ENCODE data around the gene TMEM126B. TPM values are rescaled to one million over a fixed set of nuclear protein-coding genes. Genes with fewer than 3 reads are reported as not detected.

The TMEM126B gene
- total RNA-seq, 2 experiments from 2014 or later, result 47.4 to 61.1 TPM

DNA sequence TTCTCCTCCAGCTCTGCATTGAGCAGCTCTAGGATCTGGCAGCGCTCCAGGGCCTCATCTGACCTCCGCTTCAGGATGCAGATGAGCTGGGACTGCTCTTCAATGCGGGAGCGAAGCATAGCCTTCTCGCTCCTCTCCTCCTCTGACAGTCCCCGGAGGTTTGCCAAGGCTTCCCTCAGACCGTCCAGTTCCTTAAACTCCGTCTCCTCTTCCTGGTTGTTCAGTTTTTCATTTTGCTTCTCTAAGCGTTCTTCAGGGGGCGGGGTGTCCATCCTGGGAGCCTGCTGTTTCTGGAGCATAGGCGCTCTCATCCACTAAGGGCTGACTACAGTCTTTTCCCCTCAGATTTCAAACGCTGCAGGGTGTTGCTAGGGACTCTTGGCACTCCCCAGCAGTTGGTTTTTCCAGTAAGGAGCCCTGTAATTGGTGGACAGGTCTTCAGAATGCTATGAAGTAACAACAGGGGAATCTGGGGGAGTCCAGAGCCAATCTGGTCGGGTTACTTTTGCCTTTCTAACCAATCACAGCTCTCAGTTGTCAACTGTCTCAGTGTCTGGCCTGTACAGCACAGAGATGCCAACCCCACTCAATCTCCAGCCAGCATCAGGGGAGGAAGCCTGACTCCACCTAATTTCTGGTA is 57.5 kb downstream of the TMEM126B start, which contains the start of gene CCDC89:
TSS of gene CCDC89 (minus strand) at position 376 of the 640 bp plus-strand sequence. CDS start at position 311, 65 bp downstream.
- Histone ChIP-seq H3K79me2 (ENCODE audit: insufficient read depth, low read depth, low read length) (no peaks in the 10 kb centered on the region), H2AFZ (ENCODE audit: low read length) (no peak within 1 kb of the TSS), H3K27ac (ENCODE audit: low read depth, low read length, poor library complexity, severe bottlenecking) (no peak within 1 kb of the TSS), H3K4me3 (ENCODE audit: low read depth, low read length, poor library complexity, severe bottlenecking) (no peak within 1 kb of the TSS), H3K4me1 (ENCODE audit: insufficient read depth, low read length, poor library complexity, severe bottlenecking) (no peaks in the 10 kb centered on the region), H3K36me3 (ENCODE audit: insufficient read depth, low read length) (no peaks in the 10 kb centered on the region), H3K9me3 (ENCODE audit: low read length) (no peaks in the 10 kb centered on the region), H3K4me2 (ENCODE audit: low read length) (no peak within 1 kb of the TSS), H3K9me2 (ENCODE audit: insufficient read depth, low read length) (no peaks in the 10 kb centered on the region), H4K20me1 (ENCODE audit: insufficient read depth, low read length) (no peaks in the 10 kb centered on the region)
- intact Hi-C loops (cut with micrococcal nuclease; ENCODE audit: unreplicated experiment), result no loop called here
- ChIA-PET CTCF (ENCODE audit: unreplicated experiment) (no interaction called here), POLR2A (interaction anchor here (0.7 to 1.7 kb wide), 2 partner anchors 17 to 93 kb away, joined by 5 to 6 read pairs; no protein-coding TSS in a partner anchor)
- no peak for DNase-seq (ENCODE audit: low spot score)
- no TSS peak for BruUV-seq (replicated peaks)
- TF ChIP-seq, protein P1, sequence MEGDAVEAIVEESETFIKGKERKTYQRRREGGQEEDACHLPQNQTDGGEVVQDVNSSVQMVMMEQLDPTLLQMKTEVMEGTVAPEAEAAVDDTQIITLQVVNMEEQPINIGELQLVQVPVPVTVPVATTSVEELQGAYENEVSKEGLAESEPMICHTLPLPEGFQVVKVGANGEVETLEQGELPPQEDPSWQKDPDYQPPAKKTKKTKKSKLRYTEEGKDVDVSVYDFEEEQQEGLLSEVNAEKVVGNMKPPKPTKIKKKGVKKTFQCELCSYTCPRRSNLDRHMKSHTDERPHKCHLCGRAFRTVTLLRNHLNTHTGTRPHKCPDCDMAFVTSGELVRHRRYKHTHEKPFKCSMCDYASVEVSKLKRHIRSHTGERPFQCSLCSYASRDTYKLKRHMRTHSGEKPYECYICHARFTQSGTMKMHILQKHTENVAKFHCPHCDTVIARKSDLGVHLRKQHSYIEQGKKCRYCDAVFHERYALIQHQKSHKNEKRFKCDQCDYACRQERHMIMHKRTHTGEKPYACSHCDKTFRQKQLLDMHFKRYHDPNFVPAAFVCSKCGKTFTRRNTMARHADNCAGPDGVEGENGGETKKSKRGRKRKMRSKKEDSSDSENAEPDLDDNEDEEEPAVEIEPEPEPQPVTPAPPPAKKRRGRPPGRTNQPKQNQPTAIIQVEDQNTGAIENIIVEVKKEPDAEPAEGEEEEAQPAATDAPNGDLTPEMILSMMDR (conservative IDR thresholded peaks at IDR 0.05; ENCODE audit: low read length), result no peak
- TF ChIP-seq EZH2phosphoT487 (IDR thresholded peaks at IDR 0.05; ENCODE audit: borderline replicate concordance, low read depth, low read length), result no peak

Other genes with a start within 250 kb of the TMEM126B start
- gene DLG2, start 1.2 kb upstream of the TMEM126B start, total RNA-seq (2014; rRNA removed; shearing (Covaris generic)), result 6.1 and 6.9 TPM in 2 replicates
- gene DLG2, start 1.2 kb upstream of the TMEM126B start, total RNA-seq (2022), result 8.0 and 8.2 TPM in 2 replicates
- 16.8 and 16.9 TPM in 2 replicates for gene TMEM126A, start 19.4 kb downstream of the TMEM126B start, total RNA-seq (2014; rRNA removed; shearing (Covaris generic))
- gene TMEM126A, start 19.4 kb downstream of the TMEM126B start, total RNA-seq (2022), result 25.6 and 25.7 TPM in 2 replicates
- 120 and 128 TPM in 2 replicates for gene CREBZF, start 36.5 kb downstream of the TMEM126B start, total RNA-seq (2014; rRNA removed; shearing (Covaris generic))
- 82.1 and 82.9 TPM in 2 replicates for gene CREBZF, start 36.5 kb downstream of the TMEM126B start, total RNA-seq (2022)
- not detected in 2 replicates for gene CCDC89, start 57.6 kb downstream of the TMEM126B start, total RNA-seq (2014; rRNA removed; shearing (Covaris generic))
- gene CCDC89, start 57.6 kb downstream of the TMEM126B start, total RNA-seq (2022), result 0.23 TPM in 1 of 2 replicates, not detected in the other
- 1.6 and 2.6 TPM in 2 replicates for gene SYTL2, start 182.5 kb downstream of the TMEM126B start, total RNA-seq (2014; rRNA removed; shearing (Covaris generic))
- gene SYTL2, start 182.5 kb downstream of the TMEM126B start, total RNA-seq (2022), result 5.1 and 7.3 TPM in 2 replicates
- gene CCDC83, start 226.8 kb downstream of the TMEM126B start, total RNA-seq (2014; rRNA removed; shearing (Covaris generic)), result not detected in 2 replicates
- gene CCDC83, start 226.8 kb downstream of the TMEM126B start, total RNA-seq (2022), result not detected in 2 replicates

All from OCI-LY7 (cell line).